HG02938 (cell line): ENCODE data around the gene CDK17.

Experiments used
- ATAC-seq: cut with Tn5 transposase; IDR thresholded peaks from one replicate; pipeline ENCODE4 v1.9.1; 2021; ENCODE audit warnings: mild to moderate bottlenecking, moderate library complexity; ENCODE audit not compliant: unreplicated experiment

Gene CDK17

GRCh38 chr12:96271469-96272199, 128.6 kb downstream of the CDK17 start:
- ATAC-seq, result no peak

- no peak for ATAC-seq
Measured at GRCh38 chr12:96266238-96266637, 134.0 kb downstream of the CDK17 start.

GRCh38 chr12:96265836-96266235, 134.4 kb downstream of the CDK17 start:
- no peak for ATAC-seq

- ATAC-seq, result no peak
Measured at GRCh38 chr12:96265400-96265799, 134.8 kb downstream of the CDK17 start.

- ATAC-seq, result no peak
Measured at GRCh38 chr12:96263449-96263902, 136.8 kb downstream of the CDK17 start.

- no peak for ATAC-seq
Measured at GRCh38 chr12:96261557-96261956, 138.7 kb downstream of the CDK17 start.

- ATAC-seq, result no peak
Measured at GRCh38 chr12:96260644-96261043, 139.6 kb downstream of the CDK17 start.

GRCh38 chr12:96260231-96260630, 140.0 kb downstream of the CDK17 start:
- ATAC-seq, result no peak

- no peak for ATAC-seq
Measured at GRCh38 chr12:96258104-96258961, 141.9 kb downstream of the CDK17 start.

- ATAC-seq, result no peak
Measured at GRCh38 chr12:96257550-96258103, 142.6 kb downstream of the CDK17 start.

- ATAC-seq, result no peak
Measured at GRCh38 chr12:96256672-96257361, 143.4 kb downstream of the CDK17 start.

GRCh38 chr12:96255077-96255476, 145.2 kb downstream of the CDK17 start:
- no peak for ATAC-seq

GRCh38 chr12:96250119-96250685, 150.0 kb downstream of the CDK17 start:
- ATAC-seq, result no peak

GRCh38 chr12:96249196-96250118, 150.8 kb downstream of the CDK17 start:
- ATAC-seq, result no peak

- no peak for ATAC-seq
Measured at GRCh38 chr12:96248136-96248931, 151.9 kb downstream of the CDK17 start.

GRCh38 chr12:96247563-96247962, 152.7 kb downstream of the CDK17 start:
- no peak for ATAC-seq

- ATAC-seq, result no peak
Measured at GRCh38 chr12:96246926-96247505, 153.2 kb downstream of the CDK17 start.

- ATAC-seq, result no peak
Measured at GRCh38 chr12:96244826-96245225, 155.4 kb downstream of the CDK17 start.

- no peak for ATAC-seq
Measured at GRCh38 chr12:96242597-96242996, 157.6 kb downstream of the CDK17 start.
